SK-N-MC (cell line): ENCODE results near the gene CMTM1.

Experiments used
- DNase-seq: peaks from one replicate; pipeline ENCODE4 v3.0.0-alpha.2; 2011; ENCODE audit warnings: low read depth, low spot score
- H3K27ac ChIP-seq: fragments of 200-600 bp; sonication (generic); 2 replicates; pipeline ENCODE4 v1.5.1; 2016; ENCODE audit warnings: mixed run types
- H3K36me3 ChIP-seq: fragments of 200-600 bp; sonication (generic); 2 replicates; pipeline ENCODE4 v1.6.1; 2017; ENCODE audit warnings: antibody characterized with exemption, low read length, mixed read lengths; ENCODE audit not compliant: insufficient read depth
- H3K4me3 ChIP-seq: fragments of 200-600 bp; sonication (generic); 2 replicates; pipeline ENCODE4 v1.5.1; 2016
- H3K9ac ChIP-seq: fragments of 200-600 bp; sonication (generic); 2 replicates; pipeline ENCODE4 v1.8.0; 2017; ENCODE audit warnings: mixed run types, mixed read lengths; ENCODE audit not compliant: insufficient read length
- H3K9me3 ChIP-seq: fragments of 200-600 bp; sonication (generic); 2 replicates; pipeline ENCODE4 v1.6.1; 2017; ENCODE audit warnings: low read depth, mild to moderate bottlenecking, antibody characterized with exemption, low read length, moderate library complexity, mixed read lengths
- EZH2 ChIP-seq: fragments of 200-600 bp; sonication (generic); IDR thresholded peaks from one replicate; pipeline ENCODE4 v1.6.1; 2017; ENCODE audit warnings: antibody characterized with exemption
- FOXP2 ChIP-seq: optimal IDR thresholded peaks from 2 replicates; pipeline ENCODE3; 2011; ENCODE audit warnings: mild to moderate bottlenecking, moderate library complexity; ENCODE audit not compliant: insufficient read depth; ENCODE audit errors: extremely low read length, control extremely low read depth
- POLR2AphosphoS5 ChIP-seq: IDR thresholded peaks from 2 replicates; pipeline ENCODE4 v1.6.1; 2012; ENCODE audit warnings: mild to moderate bottlenecking, low read depth, low read length, borderline replicate concordance

Gene CMTM1

GRCh38 chr16:66566051-66566901 is at the start of gene CMTM1:
Gene CMTM1 (plus strand): TSS chr16:66566439. CDS start chr16:66566514, 75 bp downstream.
- TF ChIP-seq FOXP2 (no peak), EZH2 (no peak), POLR2AphosphoS5 (no peak)
- H3K9ac ChIP-seq: no peak within 1 kb of the TSS
- no peaks in the 10 kb centered on the region for H3K9me3 ChIP-seq
- DNase-seq: no peak
- no peak within 1 kb of the TSS for H3K27ac ChIP-seq
- H3K36me3 ChIP-seq: no peaks in the 10 kb centered on the region; the same call in 1 of the 2 replicates
- H3K4me3 ChIP-seq: no peak within 1 kb of the TSS

GRCh38 chr16:66516509-66516807 is 49.8 kb upstream of the CMTM1 start:
- TF ChIP-seq POLR2AphosphoS5 (no peak), EZH2 (no peak), FOXP2 (no peak)

DNA sequence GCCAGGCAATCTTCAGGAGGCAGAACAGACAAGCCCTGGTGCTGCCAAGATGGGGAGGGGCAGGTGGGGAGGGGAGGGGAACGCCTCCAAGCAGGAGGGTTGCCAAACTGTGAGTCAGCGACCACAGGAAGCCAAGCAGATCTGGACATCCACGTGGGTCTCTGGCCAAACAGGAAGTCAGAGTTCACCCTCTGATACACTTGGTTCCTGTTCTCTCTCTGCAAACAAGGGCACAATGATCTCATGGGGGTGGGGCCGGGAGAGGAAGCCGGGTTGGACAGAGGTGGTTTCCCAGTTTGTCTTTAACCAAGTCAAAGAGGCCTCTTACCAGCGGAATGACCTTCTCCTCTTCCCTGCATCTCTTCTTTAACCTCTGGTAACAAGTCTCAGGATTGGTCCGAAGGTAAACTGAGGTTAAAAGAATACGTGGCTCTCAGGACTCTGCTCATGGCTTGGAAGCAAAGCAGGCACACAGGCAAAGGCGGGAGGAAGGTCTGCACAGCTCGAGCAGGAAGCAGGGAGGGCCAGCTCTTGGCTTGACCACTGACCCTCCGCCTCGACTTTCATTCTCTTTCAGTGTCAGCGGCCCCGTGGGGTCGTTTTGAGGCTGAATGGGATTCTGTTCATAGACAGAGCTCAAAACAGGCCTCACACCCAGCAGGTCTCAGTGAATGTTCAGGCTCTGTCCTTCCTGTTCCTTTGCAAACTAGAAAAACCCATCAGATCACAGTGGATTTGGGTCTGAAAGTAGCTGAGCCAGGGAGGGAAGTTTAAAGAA is 49.2 kb upstream of the CMTM1 start:
- Histone ChIP-seq H3K9me3 (no peaks in the 10 kb centered on the region), H3K9ac (no peak overlapping the region), H3K36me3 (no peaks in the 10 kb centered on the region), H3K4me3 (no peak overlapping the region), H3K27ac (0 out of 2 replicates have a peak overlapping the region, but pooled peaks have one; percentile 46)
- DNase-seq: no peak
- TF ChIP-seq FOXP2 (no peak), EZH2 (no peak), POLR2AphosphoS5 (no peak)

More at GRCh38 chr16:66516509-66516807, 49.8 kb upstream of the CMTM1 start:
- Histone ChIP-seq H3K36me3 (no peaks in the 10 kb centered on the region), H3K9ac (no peak overlapping the region), H3K9me3 (no peaks in the 10 kb centered on the region), H3K4me3 (no peak overlapping the region), H3K27ac (no peak overlapping the region)
- DNase-seq: no peak

DNA sequence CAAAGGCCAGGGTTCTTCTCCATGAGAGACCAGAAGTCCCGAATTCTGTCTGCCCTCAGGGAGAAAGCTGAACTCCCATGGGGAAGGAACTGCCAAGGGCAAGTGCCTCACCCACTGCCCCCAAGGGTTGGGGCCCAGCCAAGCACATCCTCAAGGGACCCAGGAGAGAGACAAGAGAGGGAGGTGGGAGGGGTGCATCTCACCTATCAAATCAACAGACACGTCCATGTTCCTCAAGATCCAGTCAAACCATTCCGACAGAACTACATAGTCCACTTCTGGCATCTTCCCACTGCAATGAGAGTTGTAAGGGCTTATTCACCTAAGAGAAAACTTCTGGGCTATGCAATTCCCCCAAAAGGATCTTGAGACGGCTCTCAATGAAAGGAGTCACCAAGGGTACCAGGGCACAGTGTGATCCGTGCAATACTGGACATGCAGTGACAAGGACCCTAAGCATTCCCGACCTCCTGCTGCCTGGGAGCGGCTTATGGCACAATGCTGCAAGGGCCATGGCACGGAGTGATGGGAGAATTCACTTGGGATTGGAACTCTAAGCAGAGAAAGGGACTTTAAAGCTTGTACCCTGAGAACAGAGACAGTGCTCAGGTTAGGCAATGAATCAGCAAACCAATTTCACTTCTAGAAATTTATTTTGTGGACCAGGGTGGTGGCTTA is 48.5 kb upstream of the CMTM1 start:
- no peak overlapping the region for H3K4me3 ChIP-seq
- no peak for TF ChIP-seq POLR2AphosphoS5
- TF ChIP-seq FOXP2: no peak
- no peak for TF ChIP-seq EZH2
- no peak for DNase-seq
- H3K9me3 ChIP-seq: no peaks in the 10 kb centered on the region
- H3K36me3 ChIP-seq: no peaks in the 10 kb centered on the region
- H3K27ac ChIP-seq: 0 out of 2 replicates have a peak overlapping the region, but pooled peaks have one; percentile 46
- H3K9ac ChIP-seq: no peak overlapping the region

GRCh38 chr16:66519482-66520373 is 46.5 kb upstream of the CMTM1 start:
- Histone ChIP-seq H3K4me3 (no peak overlapping the region), H3K9me3 (no peaks in the 10 kb centered on the region), H3K27ac (no peak overlapping the region), H3K9ac (no peak overlapping the region), H3K36me3 (no peaks in the 10 kb centered on the region)
- TF ChIP-seq POLR2AphosphoS5 (no peak), FOXP2 (no peak), EZH2 (no peak)
- no peak for DNase-seq

DNA sequence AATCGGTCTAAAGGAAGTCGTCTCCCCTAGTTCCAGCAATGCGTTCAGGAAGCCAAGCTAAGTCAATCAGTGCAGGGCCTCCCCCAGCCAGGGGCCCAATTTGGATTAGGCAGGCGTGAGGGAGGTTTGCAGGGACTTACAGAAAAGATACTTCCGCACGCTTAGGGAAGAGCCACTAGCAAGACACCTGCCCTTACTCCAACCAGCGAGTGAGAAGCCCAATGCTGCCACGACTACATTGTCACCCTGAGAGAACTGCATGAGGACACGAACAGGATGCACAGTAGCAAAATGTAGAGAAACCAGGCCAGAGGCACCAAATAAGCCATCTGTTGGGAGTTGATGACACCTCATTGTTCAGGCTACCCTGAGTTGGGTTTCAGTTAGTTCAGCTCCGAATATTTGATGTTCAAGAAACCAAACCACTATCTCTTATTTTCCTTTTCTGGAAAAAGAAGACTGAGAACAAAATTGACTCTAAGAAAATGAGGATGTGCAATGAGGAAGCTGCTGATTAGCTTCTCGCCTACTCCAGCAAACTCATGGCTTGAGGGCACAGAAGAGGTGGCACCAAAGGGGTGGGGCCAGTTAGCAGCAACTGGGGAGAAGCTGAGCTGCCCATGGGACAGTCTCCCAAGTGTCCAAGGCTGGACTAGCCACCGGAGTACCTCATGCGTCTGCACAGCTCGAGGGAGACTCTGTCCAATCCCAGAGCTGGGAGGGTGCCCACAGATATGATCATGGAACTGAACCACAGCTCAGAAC is 45.7 kb upstream of the CMTM1 start:
- H3K9me3 ChIP-seq: no peaks in the 10 kb centered on the region
- TF ChIP-seq FOXP2: no peak
- TF ChIP-seq POLR2AphosphoS5: no peak
- no peak for TF ChIP-seq EZH2
- H3K27ac ChIP-seq: no peak overlapping the region
- H3K9ac ChIP-seq: no peak overlapping the region
- H3K36me3 ChIP-seq: no peaks in the 10 kb centered on the region
- no peak overlapping the region for H3K4me3 ChIP-seq
- no peak for DNase-seq

- Histone ChIP-seq H3K36me3 (no peaks in the 10 kb centered on the region), H3K9ac (no peak overlapping the region), H3K27ac (no peak overlapping the region), H3K9me3 (no peaks in the 10 kb centered on the region), H3K4me3 (no peak overlapping the region)
- no peak for DNase-seq
- TF ChIP-seq FOXP2 (no peak), POLR2AphosphoS5 (no peak), EZH2 (no peak)
Observed at GRCh38 chr16:66521252-66521713, 45.0 kb upstream of the CMTM1 start.
